ENCODE results near the gene WDFY4. TPM values are rescaled to one million over a fixed set of nuclear protein-coding genes. Genes with fewer than 3 reads are reported as not detected.

Gene WDFY4
- total RNA-seq, 1 experiment from 2014 or later = not detected

DNA sequence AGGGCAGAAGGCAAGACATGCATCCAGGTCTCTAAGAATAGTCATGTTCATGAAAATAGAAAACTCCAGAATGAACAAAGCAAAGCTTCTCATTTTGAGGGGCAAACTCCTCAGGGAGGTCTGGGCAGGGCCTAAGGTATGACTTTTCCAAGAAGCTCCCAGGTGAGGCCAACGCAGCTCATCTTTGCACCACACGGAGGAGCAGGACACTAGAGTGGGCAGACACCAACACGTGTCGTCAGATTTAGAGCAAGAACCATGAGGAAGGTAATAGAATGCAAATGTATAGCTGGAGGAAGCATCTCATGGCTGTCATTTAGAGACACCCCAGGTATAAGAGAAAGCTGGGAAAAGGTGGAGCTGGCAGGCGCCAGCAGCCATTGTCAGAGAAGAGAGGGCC is 95.7 kb downstream of the WDFY4 start:
- Histone ChIP-seq H3K56ac (ENCODE audit: insufficient read length, low read depth, low read length) (no peak overlapping the region), H3K79me1 (ENCODE audit: insufficient read depth, low read depth, low read length, poor library complexity, severe bottlenecking) (no peaks in the 10 kb centered on the region), H4K91ac (ENCODE audit: insufficient read length, low read depth, low read length) (no peak overlapping the region), H3K14ac (ENCODE audit: insufficient read depth, low read length) (no peak overlapping the region), H3K79me2 (ENCODE audit: insufficient read depth, low read length) (no peaks in the 10 kb centered on the region), H2AFZ (ENCODE audit: low read length) (no peak overlapping the region), H3K27ac (ENCODE audit: insufficient read length, low read depth, low read length) (no peak overlapping the region), H2BK12ac (ENCODE audit: insufficient read length, low read depth, low read length) (no peak overlapping the region), H4K5ac (ENCODE audit: insufficient read length, low read depth, low read length) (no peak overlapping the region), H2BK20ac (ENCODE audit: low read depth, low read length, poor library complexity, severe bottlenecking) (no peak overlapping the region), H3K9ac (ENCODE audit: extremely low read depth, insufficient read length, low read length) (no peak overlapping the region), H3K23me2 (ENCODE audit: insufficient read length, low read depth, low read length, poor library complexity, severe bottlenecking) (no peaks in the 10 kb centered on the region), H4K20me1 (ENCODE audit: control insufficient read depth, insufficient read depth, insufficient read length) (no peaks in the 10 kb centered on the region), H2BK120ac (ENCODE audit: low read depth, low read length, poor library complexity, severe bottlenecking) (no peak overlapping the region), H3K4me1 (ENCODE audit: insufficient read depth, low read length) (no peaks in the 10 kb centered on the region), H3K18ac (ENCODE audit: insufficient read length, low read depth, low read length) (no peak overlapping the region), H4K8ac (replicated peaks; ENCODE audit: insufficient read length, low read depth, low read length) (no peak overlapping the region), H2BK5ac (ENCODE audit: insufficient read length, low read length) (no peak overlapping the region), H3K4me2 (ENCODE audit: insufficient read depth, insufficient read length, low read length) (no peak overlapping the region), H3T11ph (ENCODE audit: low read length) (no peak overlapping the region), H3K9me3 (ENCODE audit: control insufficient read depth, low read depth, low read length) (no peaks in the 10 kb centered on the region), H2AK5ac (ENCODE audit: insufficient read length, low read length) (no peak overlapping the region), H3K27me3 (ENCODE audit: insufficient read depth, low read length) (no peaks in the 10 kb centered on the region), H3K4ac (ENCODE audit: low read depth, low read length) (no peak overlapping the region), H2BK15ac (ENCODE audit: low read depth, low read length) (no peak overlapping the region), H3K23ac (ENCODE audit: insufficient read length, low read depth, low read length) (no peak overlapping the region)
- no CpG with 5 or more reads among the region's 5 CpGs for WGBS (ENCODE audit: extremely low coverage, insufficient read length, low lambda C conversion rate)
- peaks cover 6% of the 10 kb centered on the region for H3K27me3 Mint-ChIP-seq (ENCODE audit: low read depth)
- TF ChIP-seq, protein P1, sequence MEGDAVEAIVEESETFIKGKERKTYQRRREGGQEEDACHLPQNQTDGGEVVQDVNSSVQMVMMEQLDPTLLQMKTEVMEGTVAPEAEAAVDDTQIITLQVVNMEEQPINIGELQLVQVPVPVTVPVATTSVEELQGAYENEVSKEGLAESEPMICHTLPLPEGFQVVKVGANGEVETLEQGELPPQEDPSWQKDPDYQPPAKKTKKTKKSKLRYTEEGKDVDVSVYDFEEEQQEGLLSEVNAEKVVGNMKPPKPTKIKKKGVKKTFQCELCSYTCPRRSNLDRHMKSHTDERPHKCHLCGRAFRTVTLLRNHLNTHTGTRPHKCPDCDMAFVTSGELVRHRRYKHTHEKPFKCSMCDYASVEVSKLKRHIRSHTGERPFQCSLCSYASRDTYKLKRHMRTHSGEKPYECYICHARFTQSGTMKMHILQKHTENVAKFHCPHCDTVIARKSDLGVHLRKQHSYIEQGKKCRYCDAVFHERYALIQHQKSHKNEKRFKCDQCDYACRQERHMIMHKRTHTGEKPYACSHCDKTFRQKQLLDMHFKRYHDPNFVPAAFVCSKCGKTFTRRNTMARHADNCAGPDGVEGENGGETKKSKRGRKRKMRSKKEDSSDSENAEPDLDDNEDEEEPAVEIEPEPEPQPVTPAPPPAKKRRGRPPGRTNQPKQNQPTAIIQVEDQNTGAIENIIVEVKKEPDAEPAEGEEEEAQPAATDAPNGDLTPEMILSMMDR (conservative IDR thresholded peaks at IDR 0.05) = no peak
- no peak for DNase-seq
- no peak overlapping the region for H3K4me3 Mint-ChIP-seq
- no peaks in the 10 kb centered on the region; a peak in 1 of 7 replicates for H3K36me3 Mint-ChIP-seq (ENCODE audit: insufficient read depth in 1 of 3, low read depth in 3 of 3)
- no peaks in the 10 kb centered on the region for H3K9me3 Mint-ChIP-seq
- H3K4me1 Mint-ChIP-seq = no peaks in the 10 kb centered on the region
- no peak overlapping the region for H3K27ac Mint-ChIP-seq

Data from H9 (cell line).